UCSD-AML1 (cell line): ENCODE measurements around the gene CLEC5A.
"Not testable (repeated sequence)": the region's sequence is repeated elsewhere in the genome, so short reads cannot be mapped to it uniquely, and the experiment has no call there.

Experiments used
- DNase-seq: peaks from one replicate; lab custom pipeline; 2025; ENCODE audit not compliant: unreplicated experiment; lab: John Stamatoyannopoulos, UW

The CLEC5A gene

GRCh38 chr7:141949451-141949850, 2.7 kb upstream of the CLEC5A start:
- no peak for DNase-seq

GRCh38 chr7:141949021-141949420, 2.2 kb upstream of the CLEC5A start:
- DNase-seq, result no peak

- DNase-seq, result no peak
These were observed 1.4 kb downstream of the CLEC5A start for GRCh38 chr7:141945356-141945755.

GRCh38 chr7:141944811-141945210, 2.0 kb downstream of the CLEC5A start:
- no peak for DNase-seq

- no peak for DNase-seq
These were observed 2.9 kb downstream of the CLEC5A start for GRCh38 chr7:141943846-141944245.

- DNase-seq, result no peak
These were observed 5.7 kb downstream of the CLEC5A start for GRCh38 chr7:141941075-141941474.

- no peak for DNase-seq
These were observed 16.6 kb downstream of the CLEC5A start for GRCh38 chr7:141930211-141930610.

GRCh38 chr7:141928845-141929195, 18.0 kb downstream of the CLEC5A start:
- no peak for DNase-seq

GRCh38 chr7:141928146-141928844, 18.5 kb downstream of the CLEC5A start:
- no peak for DNase-seq

GRCh38 chr7:141920281-141920680, 26.5 kb downstream of the CLEC5A start:
- DNase-seq, result no peak

GRCh38 chr7:141916099-141916498, 30.7 kb downstream of the CLEC5A start, which contains the start of gene OR9A4:
TSS of gene OR9A4 (plus strand) at chr7:141916399. CDS start at chr7:141918876, 2,477 bp downstream.
- no peak for DNase-seq

GRCh38 chr7:141915565-141915964, 31.2 kb downstream of the CLEC5A start:
- DNase-seq, result no peak

GRCh38 chr7:141911391-141911790, 35.4 kb downstream of the CLEC5A start:
- no peak for DNase-seq

- DNase-seq, result no peak
These were observed 40.5 kb downstream of the CLEC5A start for GRCh38 chr7:141906285-141906684.

- DNase-seq, result not testable (repeated sequence)
These were observed 47.4 kb downstream of the CLEC5A start for GRCh38 chr7:141899366-141899765.

- no peak for DNase-seq
These were observed 55.4 kb downstream of the CLEC5A start for GRCh38 chr7:141891336-141891735.

GRCh38 chr7:141889321-141889720, 57.5 kb downstream of the CLEC5A start:
- DNase-seq, result no peak

GRCh38 chr7:141884539-141885225, 62.1 kb downstream of the CLEC5A start:
- no peak for DNase-seq

- no peak for DNase-seq
These were observed 65.8 kb downstream of the CLEC5A start for GRCh38 chr7:141880960-141881359.

- no peak for DNase-seq
These were observed 69.4 kb downstream of the CLEC5A start for GRCh38 chr7:141877365-141877764.
